DND-41 (cell line): ENCODE data around the gene SOX21.

Experiments used
- ATAC-seq: fragments of 200-7000 bp; cut with Tn5 transposase; 3 replicates; pipeline ENCODE4 v1.9.1; 2021; ENCODE audit warnings: low read depth; ENCODE audit not compliant: insufficient read depth
- DNase-seq: peaks from one replicate; pipeline ENCODE4 v3.0.0-alpha.2; 2020
- H2AFZ ChIP-seq: 2 replicates; pipeline ENCODE4 v1.6.0; 2012; ENCODE audit warnings: low read depth, low read length
- H3K27ac ChIP-seq: 2 replicates; pipeline ENCODE4 v1.5.1; 2012; ENCODE audit warnings: low read length, inconsistent platforms
- H3K27me3 ChIP-seq: fragments of 200-600 bp; sonication (generic); 2 replicates; pipeline ENCODE4 v1.6.0; 2012; ENCODE audit warnings: low read length, mild to moderate bottlenecking, inconsistent platforms; ENCODE audit not compliant: insufficient read depth, poor library complexity
- H3K36me3 ChIP-seq: 2 replicates; pipeline ENCODE4 v1.5.1; 2012; ENCODE audit warnings: low read length, inconsistent platforms; ENCODE audit not compliant: insufficient read depth
- H3K4me1 ChIP-seq: 2 replicates; pipeline ENCODE4 v1.5.1; 2012; ENCODE audit warnings: mild to moderate bottlenecking, low read length; ENCODE audit not compliant: insufficient read depth
- H3K4me2 ChIP-seq: 2 replicates; pipeline ENCODE4 v1.6.0; 2012; ENCODE audit warnings: mild to moderate bottlenecking, moderate library complexity, low read length, inconsistent platforms; ENCODE audit not compliant: insufficient read depth
- H3K4me3 ChIP-seq, 2 experiments: fragments of 200-600 bp in 1 of 2; shearing (Covaris generic) in 1 of 2; 2 replicates each; pipeline ENCODE4 v1.5.1; 2012 to 2016; ENCODE audit warnings: inconsistent platforms in 2 of 2, low read length in 2 of 2, mild to moderate bottlenecking in 2 of 2, low read depth in 1 of 2, moderate library complexity in 1 of 2
- H3K79me2 ChIP-seq: 2 replicates; pipeline ENCODE4 v1.6.0; 2012; ENCODE audit warnings: low read length, inconsistent platforms; ENCODE audit not compliant: insufficient read depth
- H3K9ac ChIP-seq: 2 replicates; pipeline ENCODE4 v1.6.0; 2012; ENCODE audit warnings: low read depth, mild to moderate bottlenecking, inconsistent platforms, low read length, moderate library complexity
- H3K9me3 ChIP-seq: 2 replicates; pipeline ENCODE4 v1.5.1; 2012; ENCODE audit warnings: low read length, moderate library complexity, mild to moderate bottlenecking, inconsistent platforms; ENCODE audit not compliant: insufficient read depth, severe bottlenecking
- H4K20me1 ChIP-seq: 2 replicates; pipeline ENCODE4 v1.6.0; 2012; ENCODE audit warnings: low read length; ENCODE audit not compliant: insufficient read depth
- EZH2 ChIP-seq: IDR thresholded peaks from 3 replicates; pipeline ENCODE4 v1.6.1; 2012; ENCODE audit warnings: borderline replicate concordance, low read depth, mild to moderate bottlenecking, moderate library complexity, low read length, inconsistent platforms; ENCODE audit not compliant: severe bottlenecking
- TF ChIP-seq, protein P1 (sequence below): IDR thresholded peaks from 2 replicates; pipeline ENCODE4 v1.5.1; 2012; ENCODE audit warnings: borderline replicate concordance, low read length, moderate library complexity, mild to moderate bottlenecking; ENCODE audit not compliant: poor library complexity, severe bottlenecking; ENCODE audit errors: extremely low read depth

Gene SOX21

DNA sequence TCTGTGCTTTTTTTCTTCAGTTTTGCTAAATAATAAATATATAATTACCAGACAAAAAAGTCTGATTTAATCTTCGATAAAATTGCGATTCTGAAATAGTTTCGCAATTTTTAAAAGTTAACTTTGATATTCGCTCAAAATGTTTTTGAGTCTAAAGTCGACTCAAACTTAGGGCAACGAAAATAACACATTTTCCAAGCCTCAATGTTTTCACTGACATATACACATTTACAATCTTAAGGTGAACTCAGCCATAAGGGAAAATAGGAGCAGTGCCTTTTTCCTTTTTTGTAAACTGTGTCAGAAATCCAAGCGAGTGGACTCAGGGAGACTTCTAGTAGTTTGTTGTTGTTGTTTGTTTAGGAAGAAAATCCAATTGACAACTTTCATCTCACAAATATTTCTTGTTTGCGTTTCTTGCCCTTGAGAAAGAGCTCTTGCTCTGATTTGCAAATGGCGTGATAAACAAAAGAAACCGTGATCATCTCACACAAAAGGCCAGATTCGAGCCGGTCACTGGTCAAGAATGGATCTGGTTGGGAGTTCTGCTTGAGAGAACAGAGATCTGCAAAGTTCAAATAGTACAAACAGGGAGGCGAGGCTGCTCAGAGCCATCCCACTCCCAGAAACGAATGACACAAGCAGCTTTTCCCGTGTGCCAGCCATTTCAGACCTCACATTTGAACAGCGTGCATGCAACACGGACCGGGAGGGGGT, 2.1 kb downstream of the SOX21 start:
- H3K27ac ChIP-seq = no peak overlapping the region
- no peak for TF ChIP-seq EZH2
- TF ChIP-seq, protein P1, sequence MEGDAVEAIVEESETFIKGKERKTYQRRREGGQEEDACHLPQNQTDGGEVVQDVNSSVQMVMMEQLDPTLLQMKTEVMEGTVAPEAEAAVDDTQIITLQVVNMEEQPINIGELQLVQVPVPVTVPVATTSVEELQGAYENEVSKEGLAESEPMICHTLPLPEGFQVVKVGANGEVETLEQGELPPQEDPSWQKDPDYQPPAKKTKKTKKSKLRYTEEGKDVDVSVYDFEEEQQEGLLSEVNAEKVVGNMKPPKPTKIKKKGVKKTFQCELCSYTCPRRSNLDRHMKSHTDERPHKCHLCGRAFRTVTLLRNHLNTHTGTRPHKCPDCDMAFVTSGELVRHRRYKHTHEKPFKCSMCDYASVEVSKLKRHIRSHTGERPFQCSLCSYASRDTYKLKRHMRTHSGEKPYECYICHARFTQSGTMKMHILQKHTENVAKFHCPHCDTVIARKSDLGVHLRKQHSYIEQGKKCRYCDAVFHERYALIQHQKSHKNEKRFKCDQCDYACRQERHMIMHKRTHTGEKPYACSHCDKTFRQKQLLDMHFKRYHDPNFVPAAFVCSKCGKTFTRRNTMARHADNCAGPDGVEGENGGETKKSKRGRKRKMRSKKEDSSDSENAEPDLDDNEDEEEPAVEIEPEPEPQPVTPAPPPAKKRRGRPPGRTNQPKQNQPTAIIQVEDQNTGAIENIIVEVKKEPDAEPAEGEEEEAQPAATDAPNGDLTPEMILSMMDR = no peak
- H3K4me1 ChIP-seq = no peaks in the 10 kb centered on the region
- H3K36me3 ChIP-seq = no peaks in the 10 kb centered on the region
- no peak overlapping the region for H3K9ac ChIP-seq
- no peak for ATAC-seq
- no peaks in the 10 kb centered on the region for H3K9me3 ChIP-seq
- no peak for DNase-seq
- no peaks in the 10 kb centered on the region for H4K20me1 ChIP-seq
- no peaks in the 10 kb centered on the region for H3K27me3 ChIP-seq
- no peak overlapping the region for H3K4me3 ChIP-seq
- no peak overlapping the region for H2AFZ ChIP-seq
- no peak overlapping the region for H3K4me2 ChIP-seq
- no peaks in the 10 kb centered on the region for H3K79me2 ChIP-seq

DNA sequence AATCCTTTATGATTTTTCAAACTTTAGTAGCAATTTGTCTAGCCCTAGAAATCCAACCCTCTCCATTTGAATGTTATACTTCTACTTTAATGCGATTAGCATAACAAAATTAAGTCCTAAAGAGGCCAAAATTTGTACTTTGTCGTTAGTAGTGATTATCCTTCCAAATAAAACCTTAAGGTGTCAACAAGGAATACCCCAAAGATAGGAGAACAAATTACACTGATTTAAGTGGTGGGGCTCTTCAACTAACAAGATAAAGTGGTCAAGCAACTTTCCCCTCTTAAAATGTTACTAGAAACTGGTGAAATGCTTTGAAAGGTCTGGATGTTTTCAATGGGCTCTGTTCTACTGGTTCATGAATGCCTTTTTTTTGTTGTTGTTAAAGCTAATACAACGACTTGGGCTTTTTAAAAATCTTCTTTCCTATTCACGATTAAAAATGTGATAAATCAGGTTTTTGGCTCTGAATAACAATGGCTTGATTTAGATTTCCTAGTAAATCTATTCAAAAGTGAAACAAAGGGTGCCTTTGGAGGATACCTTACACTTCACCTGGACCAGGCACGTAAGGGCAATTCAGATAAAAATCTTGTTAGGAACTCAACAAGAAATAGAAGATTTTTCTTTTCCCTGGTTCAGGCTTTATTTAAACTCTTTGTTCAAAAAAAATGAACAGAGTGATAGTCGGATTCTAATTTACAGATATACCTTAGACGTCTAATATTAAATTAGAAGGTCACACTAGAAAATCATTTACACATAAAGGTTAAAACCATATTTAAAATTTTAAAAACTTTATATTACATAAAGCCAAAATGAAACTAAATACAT, 3.1 kb downstream of the SOX21 start:
- Histone ChIP-seq H4K20me1 (no peaks in the 10 kb centered on the region), H3K4me2 (no peak overlapping the region), H3K9me3 (no peaks in the 10 kb centered on the region), H2AFZ (no peak overlapping the region), H3K4me1 (no peaks in the 10 kb centered on the region), H3K79me2 (no peaks in the 10 kb centered on the region), H3K9ac (no peak overlapping the region), H3K27me3 (no peaks in the 10 kb centered on the region), H3K27ac (no peak overlapping the region), H3K36me3 (no peaks in the 10 kb centered on the region), H3K4me3 (no peak overlapping the region)
- ATAC-seq = no peak
- no peak for DNase-seq
- no peak for TF ChIP-seq EZH2
- TF ChIP-seq, protein P1 = no peak

DNA sequence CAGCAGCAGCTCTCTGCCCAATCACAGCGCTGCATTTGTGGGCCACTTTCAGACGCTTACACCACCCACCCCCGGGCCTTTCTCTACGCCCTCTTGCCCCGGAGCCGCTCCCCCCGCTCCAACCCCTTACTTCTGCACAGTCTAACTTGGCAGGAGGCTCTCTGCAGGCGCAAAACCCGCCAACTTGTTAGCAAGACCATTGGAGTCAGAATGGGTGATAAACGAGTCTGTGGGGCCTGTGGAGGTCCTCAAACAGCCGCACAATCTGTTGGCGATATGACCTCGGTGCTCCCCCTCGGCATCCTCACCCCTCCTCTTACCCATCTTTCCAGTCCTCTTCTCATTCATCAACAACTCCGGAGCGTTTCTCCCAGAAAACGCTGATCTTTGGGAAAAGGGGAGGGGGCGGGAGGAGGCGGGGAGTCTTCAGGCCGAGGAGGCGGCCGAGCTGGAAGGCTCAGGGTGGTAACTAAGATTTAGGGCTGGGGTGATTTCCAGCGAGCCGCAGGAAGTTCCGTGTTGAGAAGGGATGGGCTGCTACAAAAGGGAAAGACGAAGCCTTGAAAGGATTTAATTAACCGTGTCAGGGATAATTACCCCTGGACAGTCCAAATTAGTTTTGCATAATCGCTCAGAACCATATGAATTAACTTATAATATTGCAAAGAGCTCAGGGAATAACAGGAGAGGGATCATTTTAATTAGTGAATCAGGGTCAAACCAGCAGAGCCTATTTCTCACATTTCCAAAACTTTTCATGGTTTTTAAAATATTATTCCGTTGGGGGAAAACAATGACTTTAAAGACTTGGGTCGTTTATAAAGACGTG, 4.1 kb downstream of the SOX21 start:
- no peaks in the 10 kb centered on the region for H4K20me1 ChIP-seq
- H3K4me1 ChIP-seq = no peaks in the 10 kb centered on the region
- no peak overlapping the region for H3K9ac ChIP-seq
- ATAC-seq = no peak
- no peak for DNase-seq
- TF ChIP-seq EZH2 = no peak
- TF ChIP-seq, protein P1 = no peak
- H2AFZ ChIP-seq = no peak overlapping the region
- no peak overlapping the region for H3K4me2 ChIP-seq
- H3K27ac ChIP-seq = no peak overlapping the region
- H3K79me2 ChIP-seq = no peaks in the 10 kb centered on the region
- H3K36me3 ChIP-seq = no peaks in the 10 kb centered on the region
- H3K9me3 ChIP-seq = no peaks in the 10 kb centered on the region
- no peak overlapping the region for H3K4me3 ChIP-seq
- no peaks in the 10 kb centered on the region for H3K27me3 ChIP-seq
